ENCODE measurements around the gene DDR2.
"Not testable (repeated sequence)": the region's sequence is repeated elsewhere in the genome, so short reads cannot be mapped to it uniquely, and the experiment has no call there.

DDR2 gene

DNA sequence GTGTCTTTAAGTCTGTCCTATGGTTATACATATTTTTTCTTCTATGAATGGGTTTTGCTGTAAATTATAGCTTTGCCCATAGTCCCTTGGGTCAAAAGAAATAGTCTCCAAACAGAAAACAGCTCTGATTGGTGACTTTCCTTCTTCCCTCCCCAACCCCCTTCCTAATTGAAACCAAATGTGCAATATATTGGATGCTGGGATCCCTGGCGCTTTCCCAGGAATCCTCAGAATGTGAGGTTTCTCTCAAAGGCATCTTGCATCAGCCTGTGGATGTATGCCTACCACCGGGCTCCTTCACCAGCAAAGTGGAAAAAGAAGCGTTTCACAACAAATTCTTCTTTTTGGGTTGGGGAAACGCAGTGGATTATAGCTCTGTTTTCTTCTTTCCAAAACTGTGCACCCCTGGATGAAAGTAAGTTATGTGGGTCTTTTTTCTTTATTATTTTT is at the start of gene DDR2:
Gene DDR2 (plus strand): TSS at position 248 of the 450 bp plus-strand sequence. CDS start 86,600 bp downstream, outside the sequence.
- H3K27ac ChIP-seq (ENCODE audit: low read length), result no peak within 1 kb of the TSS
- no peak within 1 kb of the TSS for H3K4me3 ChIP-seq (ENCODE audit: low read length)
- H3K4me1 ChIP-seq (ENCODE audit: control insufficient read depth, insufficient read depth, low read length), result no peaks in the 10 kb centered on the region
- H3K27me3 ChIP-seq (ENCODE audit: control insufficient read depth, insufficient read depth, low read length), result no peaks in the 10 kb centered on the region
- no CpG with 5 or more reads among the region's 4 CpGs for WGBS (ENCODE audit: insufficient coverage, insufficient read length)
- DNase-seq (ENCODE audit: low read depth, low spot score), result no peak
- H3K36me3 ChIP-seq (ENCODE audit: control insufficient read depth, insufficient read depth, low read length), result no peaks in the 10 kb centered on the region
- H3K9me3 ChIP-seq (ENCODE audit: control insufficient read depth, insufficient read depth, low read length), result no peaks in the 10 kb centered on the region

DNA sequence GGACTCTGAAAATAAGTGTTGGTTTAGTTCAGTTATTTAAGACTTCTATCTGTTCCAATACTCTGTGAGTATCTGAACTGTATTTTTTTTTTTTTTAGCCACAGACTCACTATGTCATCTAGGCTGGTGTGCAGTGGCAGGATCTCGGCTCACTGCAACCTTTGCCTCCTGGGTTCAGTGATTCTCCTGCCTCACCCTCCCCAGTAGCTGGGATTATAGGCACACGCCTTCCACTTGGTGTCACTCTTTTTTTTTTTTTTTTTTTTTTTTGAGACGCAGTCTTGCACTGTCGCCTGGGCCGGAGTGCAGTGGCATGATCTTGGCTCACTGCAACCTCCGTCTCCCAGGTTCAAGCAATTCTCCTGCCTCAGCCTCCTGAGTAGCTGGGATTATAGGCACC is 49.4 kb upstream of the DDR2 start:
- H3K4me1 ChIP-seq (ENCODE audit: control insufficient read depth, insufficient read depth, low read length); H3K36me3 ChIP-seq (ENCODE audit: control insufficient read depth, insufficient read depth, low read length); H3K4me3 ChIP-seq (ENCODE audit: low read length); H3K27ac ChIP-seq (ENCODE audit: low read length); H3K27me3 ChIP-seq (ENCODE audit: control insufficient read depth, insufficient read depth, low read length); DNase-seq (ENCODE audit: low read depth, low spot score); H3K9me3 ChIP-seq (ENCODE audit: control insufficient read depth, insufficient read depth, low read length): not testable (repeated sequence)
- no CpG with 5 or more reads among the region's 6 CpGs for WGBS (ENCODE audit: insufficient coverage, insufficient read length)

DNA sequence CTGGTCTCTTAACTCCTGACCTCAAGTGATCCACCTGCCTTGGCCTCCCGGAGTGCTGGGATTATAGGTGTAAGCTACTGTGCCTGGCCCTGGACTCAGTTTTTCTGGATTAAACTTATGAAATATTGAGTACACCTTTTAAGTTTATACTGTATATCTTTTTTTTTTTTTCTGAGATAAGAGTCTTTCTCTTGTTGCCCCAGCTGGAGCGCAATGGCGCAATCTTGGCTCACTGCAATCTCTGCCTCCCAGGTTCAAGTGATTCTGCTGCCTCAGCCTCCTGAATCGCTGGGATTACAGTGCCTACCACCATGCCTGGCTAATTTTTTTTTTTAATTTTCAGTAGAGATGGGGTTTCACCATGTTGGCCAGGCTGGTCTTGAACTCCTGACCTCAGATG is 47.2 kb upstream of the DDR2 start:
- not testable (repeated sequence) for H3K36me3 ChIP-seq (ENCODE audit: control insufficient read depth, insufficient read depth, low read length); H3K4me1 ChIP-seq (ENCODE audit: control insufficient read depth, insufficient read depth, low read length); H3K4me3 ChIP-seq (ENCODE audit: low read length); H3K9me3 ChIP-seq (ENCODE audit: control insufficient read depth, insufficient read depth, low read length); DNase-seq (ENCODE audit: low read depth, low spot score); H3K27me3 ChIP-seq (ENCODE audit: control insufficient read depth, insufficient read depth, low read length); H3K27ac ChIP-seq (ENCODE audit: low read length)
- WGBS (ENCODE audit: insufficient coverage, insufficient read length), result no CpG with 5 or more reads among the region's 4 CpGs

DNA sequence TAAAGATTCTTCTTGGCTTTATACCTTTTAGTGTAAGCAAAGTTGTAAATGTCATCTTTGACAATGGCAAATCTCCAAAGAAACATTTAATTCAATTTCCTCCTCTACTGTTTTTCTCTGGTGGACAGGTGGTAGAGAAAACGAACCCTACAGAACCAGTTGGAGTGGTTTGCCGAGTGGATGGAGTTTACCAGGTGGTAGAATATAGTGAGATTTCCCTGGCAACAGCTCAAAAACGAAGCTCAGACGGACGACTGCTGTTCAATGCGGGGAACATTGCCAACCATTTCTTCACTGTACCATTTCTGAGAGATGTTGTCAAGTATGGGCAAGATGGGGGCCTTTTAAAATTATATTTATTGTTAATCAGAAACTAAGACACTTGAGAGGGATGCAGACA is 44.9 kb upstream of the DDR2 start:
- H3K4me1 ChIP-seq (ENCODE audit: control insufficient read depth, insufficient read depth, low read length), result no peaks in the 10 kb centered on the region
- no peaks in the 10 kb centered on the region for H3K27me3 ChIP-seq (ENCODE audit: control insufficient read depth, insufficient read depth, low read length)
- no peak overlapping the region for H3K27ac ChIP-seq (ENCODE audit: low read length)
- no peaks in the 10 kb centered on the region for H3K9me3 ChIP-seq (ENCODE audit: control insufficient read depth, insufficient read depth, low read length)
- WGBS (ENCODE audit: insufficient coverage, insufficient read length), result no CpG with 5 or more reads among the region's 6 CpGs
- no peak overlapping the region for H3K4me3 ChIP-seq (ENCODE audit: low read length)
- no peaks in the 10 kb centered on the region; the same call in 1 of the 2 replicates for H3K36me3 ChIP-seq (ENCODE audit: control insufficient read depth, insufficient read depth, low read length)
- DNase-seq (ENCODE audit: low read depth, low spot score), result no peak

DNA sequence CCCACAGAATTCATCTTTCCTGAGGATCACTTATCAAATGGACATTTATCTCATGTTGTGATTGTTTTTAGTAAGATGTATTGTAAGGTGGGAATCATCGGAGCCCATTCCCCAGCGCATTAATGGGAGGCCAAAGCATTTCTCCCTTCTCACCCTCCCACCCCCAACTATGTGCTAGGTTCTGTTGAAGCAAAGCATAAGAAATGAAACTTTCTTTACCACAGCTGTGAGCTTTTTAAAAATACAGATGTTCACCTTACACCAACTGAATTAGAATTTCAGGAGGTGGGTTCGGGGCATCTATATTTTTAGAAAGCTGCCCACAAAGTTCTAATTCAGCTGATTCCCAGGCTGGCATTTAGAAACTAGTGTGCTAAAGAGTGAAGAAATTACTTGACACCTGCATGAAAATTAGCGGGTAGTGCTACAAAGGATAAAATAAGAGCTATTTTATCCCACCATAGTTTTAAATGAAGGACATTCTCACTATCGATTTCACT is 44.5 kb upstream of the DDR2 start:
- H3K27me3 ChIP-seq (ENCODE audit: control insufficient read depth, insufficient read depth, low read length), result no peaks in the 10 kb centered on the region
- H3K4me1 ChIP-seq (ENCODE audit: control insufficient read depth, insufficient read depth, low read length), result no peaks in the 10 kb centered on the region
- H3K9me3 ChIP-seq (ENCODE audit: control insufficient read depth, insufficient read depth, low read length), result no peaks in the 10 kb centered on the region
- H3K36me3 ChIP-seq (ENCODE audit: control insufficient read depth, insufficient read depth, low read length), result no peaks in the 10 kb centered on the region; the same call in 1 of the 2 replicates
- H3K27ac ChIP-seq (ENCODE audit: low read length), result no peak overlapping the region
- no CpG with 5 or more reads among the region's 5 CpGs for WGBS (ENCODE audit: insufficient coverage, insufficient read length)
- DNase-seq (ENCODE audit: low read depth, low spot score), result no peak
- no peak overlapping the region for H3K4me3 ChIP-seq (ENCODE audit: low read length)

DNA sequence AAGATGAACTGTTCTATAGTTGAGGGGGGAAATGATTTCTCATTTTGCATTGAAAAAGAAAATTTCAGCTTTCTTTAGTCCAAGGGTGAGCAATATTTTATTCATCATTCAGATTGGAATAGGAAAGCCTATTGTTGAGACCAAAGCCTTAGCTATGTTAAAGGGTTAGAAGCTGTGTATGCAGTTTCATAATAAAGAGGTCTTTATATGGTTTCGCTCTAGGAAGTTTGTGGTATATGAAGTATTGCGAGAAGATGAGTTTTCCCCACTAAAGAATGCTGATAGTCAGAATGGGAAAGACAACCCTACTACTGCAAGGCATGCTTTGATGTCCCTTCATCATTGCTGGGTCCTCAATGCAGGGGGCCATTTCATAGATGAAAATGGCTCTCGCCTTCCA is 42.2 kb upstream of the DDR2 start:
- Histone ChIP-seq H3K27me3 (ENCODE audit: control insufficient read depth, insufficient read depth, low read length) (no peaks in the 10 kb centered on the region), H3K4me3 (ENCODE audit: low read length) (no peak overlapping the region), H3K27ac (ENCODE audit: low read length) (no peak overlapping the region), H3K4me1 (ENCODE audit: control insufficient read depth, insufficient read depth, low read length) (no peaks in the 10 kb centered on the region; the same call in 1 of the 2 replicates), H3K9me3 (ENCODE audit: control insufficient read depth, insufficient read depth, low read length) (no peaks in the 10 kb centered on the region), H3K36me3 (ENCODE audit: control insufficient read depth, insufficient read depth, low read length) (no peaks in the 10 kb centered on the region; the same call in 1 of the 2 replicates)
- WGBS (ENCODE audit: insufficient coverage, insufficient read length), result 100% methylated on average over 2 of the region's 3 CpGs
- DNase-seq (ENCODE audit: low read depth, low spot score), result no peak

DNA sequence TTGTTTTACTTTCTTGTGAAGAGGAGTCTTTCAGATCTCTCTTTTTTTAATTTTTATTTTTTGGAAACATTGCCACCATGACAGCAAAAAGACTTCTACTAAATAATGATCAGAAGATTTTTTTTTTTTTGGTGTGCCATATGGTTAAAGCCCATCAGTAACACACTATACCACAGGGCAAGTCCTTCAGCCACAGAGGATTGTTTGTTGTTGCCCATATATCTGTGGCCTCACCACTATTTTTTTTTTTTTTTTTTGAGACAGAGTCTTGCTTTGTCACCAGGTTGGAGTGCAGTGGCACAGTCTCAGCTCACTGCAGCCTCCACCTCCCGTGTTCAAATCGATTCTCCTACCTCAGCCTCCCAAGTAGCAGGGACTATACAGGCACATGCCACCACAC is 41.6 kb upstream of the DDR2 start:
- Histone ChIP-seq H3K27ac (ENCODE audit: low read length) (no peak overlapping the region), H3K4me1 (ENCODE audit: control insufficient read depth, insufficient read depth, low read length) (no peaks in the 10 kb centered on the region; the same call in 1 of the 2 replicates), H3K4me3 (ENCODE audit: low read length) (no peak overlapping the region), H3K9me3 (ENCODE audit: control insufficient read depth, insufficient read depth, low read length) (no peaks in the 10 kb centered on the region), H3K27me3 (ENCODE audit: control insufficient read depth, insufficient read depth, low read length) (no peaks in the 10 kb centered on the region), H3K36me3 (ENCODE audit: control insufficient read depth, insufficient read depth, low read length) (no peaks in the 10 kb centered on the region; the same call in 1 of the 2 replicates)
- DNase-seq (ENCODE audit: low read depth, low spot score), result no peak
- WGBS (ENCODE audit: insufficient coverage, insufficient read length), result no CpG with 5 or more reads among the region's 2 CpGs

DNA sequence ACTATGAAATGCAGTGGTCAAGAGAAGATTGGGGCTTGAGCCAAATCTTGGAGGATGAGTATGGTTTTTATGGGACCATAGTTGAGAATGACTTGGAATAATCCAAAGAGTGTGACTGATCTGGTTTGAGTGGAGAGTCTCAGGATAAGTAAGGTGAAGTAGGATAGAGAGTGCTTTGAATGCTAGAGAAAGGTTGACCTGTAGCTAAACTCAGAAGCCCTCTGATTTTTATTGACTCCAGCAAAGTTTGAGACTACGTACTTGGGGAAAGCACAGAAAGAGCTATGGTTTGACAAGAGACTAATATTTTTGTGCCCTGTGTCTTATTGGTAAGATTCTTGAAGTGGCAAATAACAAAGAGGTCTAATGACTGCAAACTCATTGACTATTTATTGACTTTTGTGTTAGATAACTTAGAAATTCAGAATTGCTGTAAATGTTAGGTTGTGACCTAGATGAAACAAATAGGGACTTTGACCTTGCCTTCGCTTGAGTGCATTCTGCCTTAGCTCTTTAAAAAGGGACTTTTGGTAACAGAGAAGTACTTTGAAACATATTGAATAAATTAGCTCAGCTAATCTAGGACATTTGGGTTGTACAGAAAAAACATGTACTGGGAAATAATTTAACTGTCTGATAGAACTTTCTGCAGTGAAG is 35.6 kb upstream of the DDR2 start:
- Histone ChIP-seq H3K4me3 (ENCODE audit: low read length) (no peak overlapping the region), H3K9me3 (ENCODE audit: control insufficient read depth, insufficient read depth, low read length) (no peaks in the 10 kb centered on the region), H3K27ac (ENCODE audit: low read length) (no peak overlapping the region), H3K4me1 (ENCODE audit: control insufficient read depth, insufficient read depth, low read length) (no peaks in the 10 kb centered on the region; the same call in 1 of the 2 replicates), H3K36me3 (ENCODE audit: control insufficient read depth, insufficient read depth, low read length) (no peaks in the 10 kb centered on the region), H3K27me3 (ENCODE audit: control insufficient read depth, insufficient read depth, low read length) (no peaks in the 10 kb centered on the region)
- DNase-seq (ENCODE audit: low read depth, low spot score), result no peak
- no CpG with 5 or more reads among the region's 2 CpGs for WGBS (ENCODE audit: insufficient coverage, insufficient read length)

DNA sequence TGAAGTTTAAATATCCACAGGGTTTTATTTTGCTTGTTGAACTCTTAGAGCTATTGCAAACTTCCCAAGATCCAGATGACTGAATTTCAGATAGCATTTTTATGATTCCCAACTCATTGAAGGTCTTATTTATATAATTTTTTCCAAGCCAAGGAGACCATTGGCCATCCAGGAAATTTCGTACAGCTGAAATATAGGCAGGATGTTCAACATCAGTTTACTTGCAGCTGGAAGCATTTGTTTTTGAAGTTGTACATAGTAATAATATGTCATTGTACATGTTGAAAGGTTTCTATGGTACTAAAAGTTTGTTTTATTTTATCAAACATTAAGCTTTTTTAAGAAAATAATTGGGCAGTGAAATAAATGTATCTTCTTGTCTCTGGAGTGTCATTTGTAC is 32.8 kb upstream of the DDR2 start:
- Histone ChIP-seq H3K4me1 (ENCODE audit: control insufficient read depth, insufficient read depth, low read length) (no peaks in the 10 kb centered on the region), H3K27me3 (ENCODE audit: control insufficient read depth, insufficient read depth, low read length) (no peaks in the 10 kb centered on the region), H3K9me3 (ENCODE audit: control insufficient read depth, insufficient read depth, low read length) (no peaks in the 10 kb centered on the region), H3K36me3 (ENCODE audit: control insufficient read depth, insufficient read depth, low read length) (no peaks in the 10 kb centered on the region), H3K4me3 (ENCODE audit: low read length) (no peak overlapping the region), H3K27ac (ENCODE audit: low read length) (no peak overlapping the region)
- DNase-seq (ENCODE audit: low read depth, low spot score), result no peak
- WGBS (ENCODE audit: insufficient coverage, insufficient read length), result no CpG with 5 or more reads among the region's 1 CpG

DNA sequence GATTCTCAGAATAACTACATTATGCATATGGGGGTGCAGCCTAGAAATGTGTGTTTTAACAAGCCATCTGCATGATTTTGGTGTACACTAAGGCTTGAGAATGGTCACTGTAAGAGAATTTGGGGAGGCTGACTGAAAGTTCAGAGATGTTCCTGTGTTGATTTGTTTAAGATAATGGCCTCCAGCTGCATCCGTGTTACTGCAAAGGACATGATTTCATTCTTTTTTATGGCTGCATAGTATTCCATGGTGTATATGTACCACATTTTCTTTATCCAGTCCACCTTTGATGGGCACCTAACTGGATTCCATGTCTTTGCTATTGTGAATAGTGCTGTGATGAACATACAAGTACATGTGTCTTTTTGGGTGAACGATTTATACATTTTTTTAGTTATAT is 29.1 kb upstream of the DDR2 start:
- WGBS (ENCODE audit: insufficient coverage, insufficient read length), result no CpG with 5 or more reads among the region's 2 CpGs
- not testable (repeated sequence) for H3K27ac ChIP-seq (ENCODE audit: low read length); H3K36me3 ChIP-seq (ENCODE audit: control insufficient read depth, insufficient read depth, low read length); H3K4me3 ChIP-seq (ENCODE audit: low read length); H3K4me1 ChIP-seq (ENCODE audit: control insufficient read depth, insufficient read depth, low read length); H3K9me3 ChIP-seq (ENCODE audit: control insufficient read depth, insufficient read depth, low read length); DNase-seq (ENCODE audit: low read depth, low spot score); H3K27me3 ChIP-seq (ENCODE audit: control insufficient read depth, insufficient read depth, low read length)

All from iPS DF 6.9 (cell line).